Measurements from ENCODE around the gene TMPRSS13.
"Not testable (repeated sequence)": the region's sequence is repeated elsewhere in the genome, so short reads cannot be mapped to it uniquely, and the experiment has no call there.

TMPRSS13 gene

DNA sequence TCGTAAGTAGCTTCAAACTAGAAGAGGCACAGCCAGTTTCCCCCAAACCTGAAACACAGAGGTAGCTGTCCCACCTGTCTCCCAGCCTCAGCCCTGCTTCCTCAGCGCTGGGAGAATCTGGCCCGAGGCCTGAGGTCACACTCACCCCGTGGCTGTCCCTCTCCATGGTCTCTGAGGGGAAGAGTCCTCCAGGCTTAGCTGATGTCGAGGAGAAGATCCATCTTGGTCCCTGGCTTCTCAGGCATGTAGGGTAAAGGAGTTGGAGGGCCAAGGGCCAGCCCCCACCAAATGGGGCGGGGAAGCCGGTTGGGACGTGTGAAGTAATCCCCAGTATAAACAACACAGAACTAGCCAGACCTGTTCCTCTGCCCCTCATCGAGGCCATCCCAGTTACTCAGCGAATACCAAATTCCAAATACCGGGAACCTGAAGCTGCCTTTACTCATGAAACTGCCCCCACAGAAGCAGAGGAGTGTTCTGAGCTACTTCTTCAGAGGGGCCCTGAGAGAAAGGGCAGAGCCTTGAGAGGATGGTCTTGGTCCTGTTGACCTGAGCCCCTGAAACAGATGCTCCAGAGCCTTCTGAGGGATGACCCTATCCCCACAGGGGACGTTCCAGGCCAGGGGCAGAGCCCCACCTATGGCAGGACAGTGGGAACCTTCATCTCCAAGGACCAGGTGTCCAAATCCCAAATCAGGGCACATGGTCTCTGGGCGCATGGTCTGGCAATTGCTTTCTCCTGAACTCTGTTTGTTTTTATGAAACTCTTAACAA, at the start of gene TMPRSS13:
TSS of gene TMPRSS13 (minus strand) at position 261 of the 774 bp plus-strand sequence. CDS start at position 166, 95 bp downstream.
- no peak for DNase-seq (ENCODE audit: low read depth in 2 of 3, low spot score in 1 of 3)

DNA sequence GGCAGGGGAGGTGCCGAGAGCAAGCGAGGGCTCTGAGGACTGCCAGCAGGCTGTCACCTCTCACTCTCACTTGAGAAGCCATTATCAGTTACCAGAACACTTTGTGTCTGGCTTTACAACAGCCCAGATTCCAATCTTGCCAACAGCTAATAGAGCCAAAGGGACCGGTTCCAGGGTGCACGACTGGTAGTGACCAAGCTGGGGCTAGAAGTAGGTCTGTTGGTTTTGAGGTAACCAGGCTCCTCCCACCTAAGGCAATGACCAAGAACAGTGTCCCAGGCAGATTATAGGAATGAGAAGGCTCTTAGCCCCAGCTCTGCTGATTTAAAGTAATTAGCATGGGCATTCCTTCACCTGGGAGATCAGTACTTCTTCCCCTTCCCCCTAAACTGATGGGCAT, 49.8 kb upstream of the TMPRSS13 start:
- no peak for DNase-seq (ENCODE audit: low read depth in 2 of 3, low spot score in 1 of 3)

DNA sequence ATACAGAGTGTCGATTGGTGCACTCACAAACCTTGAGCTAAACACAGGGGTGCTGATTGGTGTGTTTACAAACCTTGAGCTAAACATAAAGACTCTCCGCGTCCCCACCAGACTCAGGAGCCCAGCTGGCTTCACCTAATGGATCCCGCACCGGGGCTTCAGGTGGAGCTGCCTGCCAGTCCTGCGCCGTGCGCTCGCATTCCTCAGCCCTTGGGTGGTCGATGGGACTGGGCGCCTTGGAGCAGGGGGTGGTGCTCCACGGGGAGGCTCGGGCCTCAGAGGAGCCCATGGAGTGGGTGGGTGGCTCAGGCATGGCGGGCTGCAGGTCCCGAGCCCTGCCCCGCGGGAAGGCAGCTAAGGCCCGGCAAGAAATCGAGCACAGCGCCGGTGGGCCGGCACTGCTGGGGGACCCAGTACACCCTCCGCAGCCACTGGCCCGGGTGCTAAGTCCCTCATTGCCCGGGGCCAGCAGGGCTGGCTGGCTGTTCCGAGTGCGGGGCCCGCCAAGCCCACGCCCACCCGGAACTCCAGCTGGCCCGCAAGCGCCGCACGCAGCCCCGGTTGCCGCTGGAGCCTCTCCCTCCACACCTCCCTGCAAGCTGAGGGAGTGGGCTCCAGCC, 49.2 kb upstream of the TMPRSS13 start:
- not testable (repeated sequence) for DNase-seq (ENCODE audit: low read depth in 2 of 3, low spot score in 1 of 3)

DNA sequence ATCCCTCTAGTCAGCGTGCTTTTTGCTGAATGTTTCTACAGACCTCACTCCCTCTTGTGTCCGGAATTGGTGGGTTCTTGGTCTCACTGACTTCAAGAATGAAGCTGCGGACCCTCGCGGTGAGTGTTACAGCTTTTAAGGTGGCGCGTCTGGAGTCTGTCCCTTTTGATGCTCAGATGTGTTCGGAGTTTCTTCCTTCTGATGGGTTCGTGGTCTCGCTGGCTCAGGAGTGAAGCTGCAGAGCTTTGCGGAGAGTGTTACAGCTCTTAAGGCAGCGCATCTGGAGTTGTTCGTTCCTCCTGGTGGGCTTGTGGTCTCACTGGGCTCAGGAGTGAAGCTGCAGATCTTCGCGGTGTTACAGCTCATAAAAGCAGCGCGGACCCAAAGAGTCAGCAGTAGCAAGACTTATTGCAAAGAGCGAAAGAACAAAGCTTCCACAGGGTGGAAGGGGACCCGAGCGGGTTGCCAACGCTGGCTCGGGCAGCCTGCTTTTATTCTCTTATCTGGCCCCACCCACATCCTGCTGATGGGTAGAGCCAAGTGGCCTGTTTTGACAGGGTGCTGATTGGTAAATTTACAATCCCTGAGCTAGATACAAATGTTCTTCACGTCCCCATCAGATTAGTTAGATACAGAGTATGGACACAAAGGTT, 48.5 kb upstream of the TMPRSS13 start:
- DNase-seq (ENCODE audit: low read depth in 2 of 3, low spot score in 1 of 3): not testable (repeated sequence)

DNA sequence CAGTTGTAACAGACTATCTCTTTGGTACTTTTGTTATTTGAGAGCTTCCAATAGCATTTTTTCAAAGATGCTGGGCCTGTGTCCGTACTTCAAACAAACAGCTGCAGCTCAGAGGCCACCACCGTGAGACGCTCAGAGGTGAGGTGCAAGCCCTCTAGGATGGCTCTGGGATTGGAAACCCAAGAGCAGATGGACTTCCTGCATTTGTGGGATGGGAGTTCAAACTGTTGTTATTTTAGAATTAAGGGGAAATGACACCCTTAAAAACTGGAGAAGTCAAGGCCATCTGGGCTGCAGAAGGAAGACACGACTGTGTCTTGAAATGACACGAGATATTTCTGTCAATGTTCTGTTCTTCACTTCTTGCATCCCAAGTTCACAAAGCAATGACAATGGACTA, 47.8 kb upstream of the TMPRSS13 start:
- no peak for DNase-seq (ENCODE audit: low read depth in 2 of 3, low spot score in 1 of 3)

DNA sequence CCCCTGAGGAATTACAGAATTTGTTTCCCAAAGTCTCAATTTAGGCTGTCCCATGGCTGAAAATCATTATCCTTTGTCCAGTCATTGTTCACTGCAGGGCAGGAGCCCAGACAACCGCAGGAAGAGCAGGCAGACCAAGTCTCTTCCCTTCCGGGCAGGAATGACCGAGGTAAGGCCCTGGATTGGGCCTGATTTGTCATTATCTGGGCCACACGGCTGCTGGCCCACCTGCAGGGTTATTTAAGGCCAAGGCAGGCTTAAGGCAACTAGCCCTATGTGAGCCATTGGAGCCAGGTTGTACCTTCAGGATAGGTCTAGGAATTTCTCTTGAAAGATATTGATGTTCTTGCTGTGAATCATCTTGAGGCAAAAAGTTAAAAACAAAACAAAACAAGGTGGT, 47.2 kb upstream of the TMPRSS13 start:
- DNase-seq (ENCODE audit: low read depth in 2 of 3, low spot score in 1 of 3): no peak

DNA sequence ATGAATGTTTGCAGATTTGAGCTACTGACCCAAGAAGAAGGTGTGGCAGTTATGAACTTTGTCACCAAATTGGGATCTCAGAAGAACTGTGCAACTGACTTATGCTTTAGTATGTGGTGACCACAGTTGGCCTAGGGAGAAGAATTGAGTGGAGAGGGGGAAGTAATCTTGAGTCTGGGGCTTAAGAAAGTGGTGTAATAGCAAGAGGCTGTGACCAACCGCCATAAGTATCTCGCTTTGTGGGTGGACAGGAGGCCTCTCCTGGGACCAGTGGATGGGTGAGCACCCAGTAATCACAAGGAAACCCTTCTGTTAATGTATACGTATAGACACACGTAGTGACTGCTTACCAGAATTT, 44.3 kb upstream of the TMPRSS13 start:
- no peak for DNase-seq (ENCODE audit: low read depth in 2 of 3, low spot score in 1 of 3)

DNA sequence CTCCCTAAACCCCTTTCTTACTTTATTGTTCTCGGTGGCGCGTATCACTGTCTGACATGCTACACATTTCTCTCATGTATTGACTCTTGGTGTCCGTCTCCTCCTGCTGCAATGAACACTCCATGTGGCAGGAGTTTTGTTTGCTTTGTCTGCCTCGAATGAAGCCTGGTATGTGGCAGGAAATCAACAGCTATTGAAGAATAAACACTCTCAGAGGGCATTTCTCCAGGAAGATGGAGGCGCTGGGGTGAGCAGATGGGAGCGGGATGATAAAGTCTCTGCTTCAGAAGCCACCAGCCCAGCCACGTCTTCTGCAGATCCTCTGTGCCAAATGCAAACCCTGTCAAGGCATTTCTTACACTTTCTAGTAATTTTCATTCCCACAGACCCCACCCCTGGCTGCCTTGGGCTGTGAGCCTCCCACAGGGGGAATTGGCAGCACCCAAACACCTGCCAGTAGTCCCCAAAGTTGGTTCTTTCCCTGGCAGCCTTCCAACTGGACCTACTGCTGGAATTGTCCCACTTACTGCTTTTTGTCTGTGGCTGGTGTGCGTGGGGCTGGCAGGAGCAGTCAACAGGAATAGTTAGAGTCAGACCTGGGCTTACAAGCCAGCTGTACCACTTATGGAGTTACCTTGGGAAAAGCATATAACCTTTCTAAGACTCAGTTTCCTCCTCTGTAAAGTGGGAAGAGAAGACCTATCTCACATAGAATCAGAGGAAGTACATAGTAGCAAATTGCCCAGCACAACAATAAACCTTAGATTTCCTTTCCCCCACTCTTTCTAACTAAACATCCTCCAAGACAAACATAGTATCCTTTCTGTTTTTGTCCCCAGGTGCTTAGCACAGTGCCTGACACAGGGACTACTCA, 43.7 kb upstream of the TMPRSS13 start:
- no peak for DNase-seq (ENCODE audit: low read depth in 2 of 3, low spot score in 1 of 3)

DNA sequence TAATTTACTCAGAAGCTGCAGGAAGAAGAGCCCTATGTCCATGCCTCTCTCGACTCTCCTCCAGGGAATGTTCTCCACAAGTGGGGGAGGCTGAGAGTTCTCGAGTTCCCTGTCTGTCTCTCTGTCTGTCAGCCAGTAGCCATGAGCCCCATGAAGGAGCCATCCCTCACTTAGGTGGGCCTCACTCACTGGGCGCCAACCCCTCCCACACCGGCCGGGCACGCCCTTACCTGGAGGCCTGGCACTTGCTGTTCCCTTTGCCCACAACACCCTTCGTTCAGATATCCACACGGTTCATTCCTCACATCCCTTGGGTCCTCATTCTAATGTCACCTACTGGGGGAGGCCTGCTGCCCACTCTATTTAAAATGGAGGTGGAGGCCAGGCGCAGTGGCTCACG, 42.8 kb upstream of the TMPRSS13 start:
- no peak for DNase-seq (ENCODE audit: low read depth in 2 of 3, low spot score in 1 of 3)

DNA sequence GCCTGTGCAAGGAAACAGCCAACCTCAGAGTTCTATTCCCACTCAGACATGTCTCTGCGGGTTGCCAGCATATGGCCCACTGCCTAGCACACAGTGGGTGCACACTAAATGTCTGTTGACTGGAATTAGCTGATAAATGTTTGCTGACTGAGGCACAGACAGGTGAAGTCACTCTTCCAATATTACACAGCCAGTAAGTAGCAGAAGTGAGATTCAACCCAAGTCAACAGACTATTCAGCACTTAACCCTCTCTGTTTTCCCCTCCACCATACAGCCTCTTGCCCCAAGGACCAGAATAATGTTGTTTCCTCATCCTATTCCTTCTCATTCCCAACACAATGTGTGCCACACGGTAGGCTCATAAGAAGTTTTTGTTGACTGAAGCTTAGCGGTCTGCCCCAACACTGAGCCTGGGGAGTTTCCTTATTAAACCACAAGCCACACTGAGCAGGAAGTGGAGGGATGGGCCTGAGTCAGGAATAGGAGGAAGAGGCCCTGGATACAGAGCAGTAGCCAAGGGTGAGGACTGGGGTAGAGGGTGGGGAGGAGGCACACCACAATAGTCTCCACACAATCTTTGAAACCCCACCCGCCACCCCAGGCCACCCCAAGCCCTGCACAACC, 41.3 kb upstream of the TMPRSS13 start:
- no peak for DNase-seq (ENCODE audit: low read depth in 2 of 3, low spot score in 1 of 3)

DNA sequence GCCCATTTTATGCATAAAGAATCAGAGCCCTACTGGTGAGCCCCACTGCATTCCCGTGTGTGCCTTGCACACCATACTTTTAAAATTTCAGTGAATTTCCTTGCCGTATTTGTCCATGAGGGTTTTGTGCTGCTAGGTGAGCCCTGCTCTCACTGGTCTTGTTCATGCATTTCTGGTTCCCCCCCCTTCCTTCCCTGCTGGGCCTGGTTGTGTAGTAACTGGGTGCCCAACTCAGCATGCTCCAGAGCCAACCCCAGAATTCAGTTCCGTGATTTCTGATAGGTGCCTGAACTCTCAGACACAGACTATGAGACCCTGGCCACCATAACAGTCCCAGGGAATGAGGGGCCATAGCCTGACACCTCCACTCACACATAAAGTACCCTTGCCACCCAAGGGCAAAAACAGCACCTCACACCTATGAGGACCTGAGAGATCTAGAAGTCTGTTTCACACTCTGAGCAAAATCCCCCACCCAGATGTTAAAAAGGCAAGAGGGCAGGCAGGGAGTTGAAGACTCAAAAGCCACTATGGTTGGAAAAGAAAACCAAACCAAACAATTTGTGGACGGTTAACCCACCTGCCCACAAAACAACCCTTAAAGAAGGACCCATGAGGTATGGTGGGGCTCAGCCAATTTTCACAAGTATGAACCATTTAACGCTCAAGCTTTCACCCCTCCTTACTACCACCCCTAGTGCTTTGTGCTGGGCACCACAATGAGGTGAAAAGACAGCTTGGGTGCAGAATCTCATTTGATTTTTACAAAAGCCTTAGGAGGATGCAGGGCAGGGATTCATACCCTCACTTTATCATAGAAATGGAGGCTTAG, 40.2 kb upstream of the TMPRSS13 start:
- DNase-seq (ENCODE audit: low read depth in 2 of 3, low spot score in 1 of 3): no peak

DNA sequence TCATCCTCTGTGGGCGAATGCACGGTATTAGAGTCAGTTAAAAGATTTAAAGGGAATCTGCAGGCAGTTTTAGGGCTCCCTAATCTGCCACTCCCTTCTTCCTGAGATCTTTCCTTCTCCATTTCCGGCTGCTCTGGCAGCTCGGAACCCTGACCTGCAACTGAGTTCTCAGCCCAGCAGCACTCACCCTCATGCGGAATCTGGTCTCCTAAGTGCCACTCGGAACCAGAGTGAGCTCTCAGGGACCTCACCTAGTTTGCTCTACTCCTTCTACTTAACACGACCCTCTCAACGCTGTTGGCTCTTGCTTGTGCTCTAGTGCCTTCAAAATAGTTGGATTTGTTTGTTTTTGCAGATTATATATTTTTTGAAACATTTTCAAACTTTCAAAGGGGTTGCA, 37.7 kb upstream of the TMPRSS13 start:
- DNase-seq (ENCODE audit: low read depth in 2 of 3, low spot score in 1 of 3): no peak

DNA sequence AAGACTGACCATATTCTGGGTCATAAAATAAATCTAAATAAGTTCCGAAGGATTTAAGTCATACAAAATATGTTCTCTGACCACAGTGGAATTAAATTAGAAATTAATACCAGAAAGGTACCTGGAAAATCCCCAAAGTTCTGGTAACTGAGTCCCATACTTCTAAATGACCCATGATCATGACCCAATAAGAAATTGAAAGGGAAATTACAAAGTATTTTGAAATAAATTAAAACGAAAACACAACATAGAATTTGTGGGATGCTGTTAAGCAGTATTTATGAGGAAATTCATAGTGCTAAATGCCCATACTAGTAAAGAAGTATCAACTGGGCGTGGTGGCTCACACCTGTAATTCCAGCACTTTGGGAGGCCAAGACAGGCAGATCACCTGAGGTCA, 33.6 kb upstream of the TMPRSS13 start:
- no peak for DNase-seq (ENCODE audit: low read depth in 2 of 3, low spot score in 1 of 3)

DNA sequence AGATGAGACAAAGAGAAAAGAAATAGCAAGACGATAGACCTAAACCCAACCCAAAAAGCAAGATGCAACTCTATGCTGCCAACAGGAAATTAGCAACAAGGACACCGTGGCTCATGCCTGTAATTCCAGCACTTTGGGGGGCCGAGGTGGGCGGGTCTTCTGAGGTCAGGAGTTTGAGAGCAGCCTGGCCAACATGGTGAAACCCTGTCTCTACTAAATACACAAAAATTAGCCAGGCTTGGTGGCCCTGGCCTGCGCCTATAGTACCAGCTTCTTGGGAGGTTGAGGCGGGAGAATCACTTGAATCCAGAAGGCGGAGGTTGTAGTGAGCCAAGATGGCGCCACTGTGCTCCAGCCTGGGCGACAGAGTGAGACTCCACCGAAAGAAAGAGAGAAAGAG, 32.7 kb upstream of the TMPRSS13 start:
- DNase-seq (ENCODE audit: low read depth in 2 of 3, low spot score in 1 of 3): no peak

DNA sequence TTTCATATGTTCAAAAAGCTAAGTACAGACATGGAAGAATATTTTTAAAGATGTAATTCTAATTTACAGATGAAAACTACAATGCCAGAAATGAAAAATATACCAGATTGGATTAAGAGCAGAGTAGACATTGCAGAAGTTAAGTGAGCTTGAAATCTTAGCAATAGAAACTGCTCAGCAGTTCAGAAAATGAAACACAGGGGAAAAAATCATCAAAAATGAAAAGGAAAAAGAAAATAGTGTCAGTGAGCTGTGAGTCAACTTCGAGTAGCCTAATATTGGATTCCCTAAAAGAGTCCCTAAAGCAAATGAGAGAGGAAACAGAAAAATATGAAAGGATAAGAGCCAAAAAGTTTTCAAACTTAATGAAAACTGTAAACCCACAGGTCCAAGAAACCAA, 31.2 kb upstream of the TMPRSS13 start:
- DNase-seq (ENCODE audit: low read depth in 2 of 3, low spot score in 1 of 3): no peak

DNA sequence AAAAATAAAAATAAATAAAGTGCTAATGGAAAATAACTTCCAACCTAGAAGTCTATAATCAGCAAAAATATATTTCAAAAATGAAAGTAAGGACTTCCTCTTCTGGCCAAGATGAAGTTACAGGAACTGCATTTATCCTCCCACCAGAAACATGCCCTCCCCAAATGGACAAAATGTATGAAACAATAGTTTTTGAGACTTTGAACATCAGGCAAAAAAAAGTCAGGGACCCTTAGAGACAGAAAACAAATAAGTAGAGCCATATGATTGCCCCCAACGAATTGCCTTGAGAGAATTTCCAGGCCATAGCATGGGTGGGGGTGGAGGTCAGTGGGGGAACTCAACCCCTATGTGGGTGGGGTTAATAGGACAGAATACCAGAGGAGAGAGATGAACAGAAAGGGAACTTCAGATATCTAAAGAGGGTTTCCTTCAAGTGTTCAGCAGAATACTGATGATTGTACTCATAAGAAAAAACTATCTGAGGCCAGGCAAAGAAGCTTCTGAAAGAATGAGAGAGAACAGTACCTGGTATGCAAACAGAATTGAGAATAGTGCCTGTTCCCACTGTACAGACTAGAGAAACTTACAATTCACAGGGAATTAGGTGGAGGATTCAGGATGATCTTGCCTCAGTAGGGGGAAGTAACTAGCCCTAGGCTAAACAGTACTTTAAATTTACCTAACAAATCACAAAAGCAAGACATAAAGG, 30.4 kb upstream of the TMPRSS13 start:
- DNase-seq (ENCODE audit: low read depth in 2 of 3, low spot score in 1 of 3): no peak

DNA sequence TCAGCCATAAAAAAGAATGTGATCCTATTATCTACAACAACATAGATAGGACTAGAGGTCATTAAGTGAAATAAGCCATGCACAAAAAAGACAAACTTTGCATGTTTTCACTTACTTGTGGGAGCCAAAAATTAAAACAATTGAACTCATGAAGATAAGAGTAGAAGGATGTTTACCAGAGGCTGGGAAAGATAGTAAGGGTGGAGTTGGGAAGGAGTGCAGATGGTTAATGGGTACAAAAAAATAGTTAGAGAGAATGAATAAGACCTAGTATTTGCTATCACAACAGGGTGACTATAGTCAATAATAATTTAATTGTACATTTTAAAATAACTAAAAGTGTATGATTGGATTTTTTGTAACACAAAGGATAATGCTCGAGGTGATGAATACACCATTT, 29.7 kb upstream of the TMPRSS13 start:
- no peak for DNase-seq (ENCODE audit: low read depth in 2 of 3, low spot score in 1 of 3)

DNA sequence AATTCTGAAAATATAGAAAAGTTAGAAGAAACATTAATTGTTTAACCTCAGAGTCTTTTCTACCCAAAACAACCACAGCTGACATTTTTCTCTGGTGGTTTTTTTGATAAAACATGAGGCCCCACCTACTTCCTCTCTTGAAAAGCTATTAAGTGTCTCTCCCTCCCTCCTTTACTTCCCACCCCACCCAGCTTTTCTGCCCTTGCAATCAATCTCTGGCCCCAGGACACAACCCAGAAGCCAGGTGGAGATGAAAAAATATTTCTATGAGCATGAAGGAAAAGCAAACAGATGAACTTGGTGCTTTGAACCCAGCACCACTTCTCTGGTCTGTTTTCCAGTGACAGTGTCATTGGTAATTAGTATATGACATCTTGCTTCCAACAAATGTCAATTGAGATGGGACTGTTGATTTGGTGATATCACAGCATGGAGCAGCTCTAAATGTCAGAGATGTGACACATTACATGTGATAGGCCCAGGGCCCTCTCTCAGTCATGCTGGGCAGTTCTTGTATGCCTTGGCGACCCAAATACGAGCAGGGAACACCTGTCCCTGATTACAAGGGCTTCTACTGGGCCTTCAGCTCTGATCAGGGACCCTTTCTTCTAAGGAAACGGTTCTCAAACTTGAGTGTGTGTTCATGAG, 23.9 kb upstream of the TMPRSS13 start:
- no peak for DNase-seq (ENCODE audit: low read depth in 2 of 3, low spot score in 1 of 3)
